Measurements from ENCODE around the gene KDSR.
A peak's percentile ranks its signal among the peaks of the same experiment; 100 is the strongest.

The KDSR gene

DNA sequence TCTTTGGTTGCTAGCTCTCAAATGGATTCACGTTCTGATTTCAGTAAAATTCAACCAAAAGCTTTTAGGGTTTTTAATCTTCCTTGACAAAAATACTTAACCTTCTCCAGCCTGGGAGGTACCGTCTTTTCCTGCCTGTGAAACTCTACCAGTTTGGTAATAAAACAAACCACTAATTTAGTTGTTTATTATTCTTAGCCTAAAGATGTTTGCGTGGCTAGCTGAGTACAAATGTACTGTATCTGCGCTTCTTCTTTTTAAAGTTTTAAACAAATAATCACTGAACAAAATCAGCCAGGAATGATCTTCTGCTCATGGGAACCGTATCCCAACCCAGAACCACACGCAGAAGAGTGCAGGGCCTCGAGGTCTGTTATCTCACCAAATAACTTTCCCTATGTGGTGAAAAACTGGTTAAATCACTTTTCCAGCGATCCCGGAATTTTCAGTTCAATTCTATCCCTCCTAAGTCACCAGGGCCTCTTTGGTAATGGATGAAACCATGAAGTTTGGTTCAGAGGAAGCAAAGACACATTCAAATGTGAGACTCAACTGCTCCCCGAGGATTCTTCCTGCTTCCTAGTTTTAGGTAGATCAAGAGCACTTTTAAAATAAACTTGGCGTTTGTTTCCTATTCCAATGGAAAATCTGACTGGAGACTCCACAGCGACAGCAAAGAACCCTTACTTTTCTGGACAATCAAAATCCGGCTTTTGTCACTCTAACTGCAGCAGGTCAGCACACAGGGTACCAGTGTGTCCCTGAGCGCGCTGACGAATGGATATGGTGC lies 83.5 kb downstream of the KDSR start:
- no peak for ATAC-seq (replicated peaks)
- H3K36me3 Mint-ChIP-seq = peaks cover 52 to 59% of the 10 kb centered on the region in 2 donors
- H3K9me3 Mint-ChIP-seq = peaks cover 4 to 5% of the 10 kb centered on the region in 2 donors
- DNase-seq = no peak
- peak overlapping the region in 1 of 2 donors; percentile 28 for H3K4me3 Mint-ChIP-seq
- H3K27ac Mint-ChIP-seq = peak overlapping the region; percentile 77
- H3K27me3 Mint-ChIP-seq = no peaks in the 10 kb centered on the region
- peaks cover 35 to 43% of the 10 kb centered on the region in 2 donors for H3K4me1 Mint-ChIP-seq

DNA sequence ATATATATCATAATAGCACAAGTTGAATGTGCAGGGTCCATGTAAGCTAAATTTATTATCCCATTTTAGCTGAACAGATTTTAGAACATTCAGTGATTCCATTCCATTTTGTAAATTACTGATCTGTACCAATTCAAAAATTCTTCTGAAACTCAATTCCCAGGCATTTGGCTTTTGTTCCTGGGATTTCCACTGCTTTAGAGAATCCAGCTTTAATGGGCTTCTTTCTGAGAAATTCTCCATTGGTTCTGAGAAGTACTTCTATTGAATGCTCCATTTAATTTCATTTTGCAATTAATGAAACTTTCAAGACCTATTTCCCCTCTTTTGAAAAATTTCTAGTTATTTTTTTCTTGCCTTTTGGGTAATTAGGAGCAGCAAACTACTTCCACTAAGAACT lies 84.2 kb downstream of the KDSR start:
- H3K36me3 Mint-ChIP-seq = peaks cover 58 to 67% of the 10 kb centered on the region in 2 donors

More for the DNA sequence above, 84.2 kb downstream of the KDSR start:
- DNase-seq (no peak), ATAC-seq (replicated peaks) (no peak)
- Mint-ChIP-seq H3K4me1 (peaks cover 42 to 50% of the 10 kb centered on the region in 2 donors), H3K9me3 (peaks cover 4 to 5% of the 10 kb centered on the region in 2 donors), H3K27ac (peak overlapping the region; percentile 77), H3K27me3 (no peaks in the 10 kb centered on the region), H3K4me3 (no peak overlapping the region)
